GM19099 (cell line): ENCODE results near the gene STIP1.

Experiments
- POLR2A ChIP-seq: IDR thresholded peaks from 3 replicates; pipeline ENCODE4 v1.6.1; 2011; ENCODE audit warnings: low read depth; ENCODE audit not compliant: insufficient read length; ENCODE audit errors: extremely low read depth

The STIP1 gene

DNA sequence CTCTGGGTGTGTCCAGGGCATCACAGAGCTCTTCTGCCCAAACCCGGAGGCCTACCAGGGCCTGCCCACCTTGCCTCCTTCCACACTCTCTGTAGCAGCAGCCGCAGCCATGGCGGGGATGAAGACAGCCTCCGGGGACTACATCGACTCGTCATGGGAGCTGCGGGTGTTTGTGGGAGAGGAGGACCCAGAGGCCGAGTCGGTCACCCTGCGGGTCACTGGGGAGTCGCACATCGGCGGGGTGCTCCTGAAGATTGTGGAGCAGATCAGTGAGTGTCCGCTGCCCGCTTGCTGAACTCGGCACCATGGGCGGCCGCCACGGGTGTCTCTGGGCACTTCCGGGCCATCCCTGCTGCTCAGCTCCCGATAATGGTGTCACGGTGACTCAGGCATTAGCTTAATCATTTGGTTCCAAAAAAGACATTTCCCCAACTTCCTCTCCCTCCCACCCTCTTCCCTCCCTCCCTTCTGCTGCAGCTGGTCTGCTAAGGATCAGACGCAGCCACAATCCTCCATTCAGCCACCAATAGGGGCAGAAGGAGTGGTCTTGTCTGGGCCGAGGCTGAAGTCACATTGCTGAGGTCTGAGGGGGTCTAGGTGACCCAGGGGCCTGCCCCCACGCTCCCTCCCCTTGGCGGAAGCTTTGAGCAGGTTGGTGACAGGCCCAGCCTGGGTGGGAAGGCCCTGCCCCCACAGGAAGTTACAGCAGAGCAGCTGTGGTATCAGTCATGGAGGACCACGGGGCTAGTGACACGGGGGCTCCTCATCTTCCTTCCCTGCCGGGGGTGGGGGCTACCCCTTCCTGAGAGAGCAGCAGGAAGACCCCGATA is 21.5 kb downstream of the STIP1 start:
- peak; percentile 80 for TF ChIP-seq POLR2A

- no peak for TF ChIP-seq POLR2A
Observed at GRCh38 chr11:64208086-64208795, 22.3 kb downstream of the STIP1 start.

DNA sequence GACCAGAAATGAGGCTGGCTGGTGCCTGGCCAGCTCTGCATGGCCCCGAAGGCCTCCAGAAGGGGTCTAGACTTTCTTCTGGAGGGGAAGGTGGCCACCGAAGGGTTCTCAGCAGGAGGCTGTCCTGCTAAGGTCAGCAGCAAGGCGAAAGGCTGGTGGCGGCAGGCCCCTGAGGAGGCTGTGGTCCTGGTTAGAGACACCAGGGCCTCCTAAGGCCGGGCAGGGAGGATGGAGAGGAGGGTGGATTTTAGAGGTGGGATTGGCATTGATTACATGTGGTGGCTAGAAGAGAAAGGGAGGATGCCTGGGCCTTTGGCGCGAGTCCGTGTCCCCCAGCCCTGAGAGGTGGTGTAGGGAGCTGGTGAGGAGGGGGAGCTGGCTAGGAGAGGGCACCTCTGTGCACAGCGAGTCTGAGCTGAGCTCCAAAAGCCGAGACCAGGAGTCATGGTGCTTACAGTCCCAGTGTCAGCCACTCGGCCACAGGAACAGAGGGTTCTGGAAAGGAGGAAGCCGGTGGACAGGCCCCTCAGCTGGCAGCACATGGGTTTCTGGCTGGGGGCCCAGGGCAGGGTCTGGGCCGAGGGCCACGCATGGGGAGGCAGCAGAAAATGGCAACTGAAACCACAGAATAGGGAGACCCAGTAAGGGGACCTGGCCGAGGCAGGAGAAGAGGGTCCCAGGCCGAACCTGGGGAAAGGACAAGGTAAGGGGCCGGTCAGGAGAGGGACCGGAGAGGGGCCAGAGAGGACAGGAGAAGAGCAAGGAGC is 23.0 kb downstream of the STIP1 start:
- no peak for TF ChIP-seq POLR2A

DNA sequence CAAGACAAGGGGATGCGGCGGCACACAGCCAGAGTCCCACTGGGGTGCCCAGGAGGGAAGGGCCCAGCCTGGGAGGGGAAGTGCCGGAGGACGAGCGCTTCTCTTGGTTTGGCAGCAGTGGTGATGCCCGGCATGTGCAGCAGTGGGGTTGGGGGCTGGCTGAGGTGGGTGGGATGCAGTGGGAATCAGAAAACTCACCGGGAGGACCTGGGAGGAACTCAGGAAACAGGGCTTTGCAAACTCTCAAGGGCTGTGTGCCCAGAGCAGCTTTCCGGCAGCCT is 23.5 kb downstream of the STIP1 start:
- TF ChIP-seq POLR2A, result no peak

DNA sequence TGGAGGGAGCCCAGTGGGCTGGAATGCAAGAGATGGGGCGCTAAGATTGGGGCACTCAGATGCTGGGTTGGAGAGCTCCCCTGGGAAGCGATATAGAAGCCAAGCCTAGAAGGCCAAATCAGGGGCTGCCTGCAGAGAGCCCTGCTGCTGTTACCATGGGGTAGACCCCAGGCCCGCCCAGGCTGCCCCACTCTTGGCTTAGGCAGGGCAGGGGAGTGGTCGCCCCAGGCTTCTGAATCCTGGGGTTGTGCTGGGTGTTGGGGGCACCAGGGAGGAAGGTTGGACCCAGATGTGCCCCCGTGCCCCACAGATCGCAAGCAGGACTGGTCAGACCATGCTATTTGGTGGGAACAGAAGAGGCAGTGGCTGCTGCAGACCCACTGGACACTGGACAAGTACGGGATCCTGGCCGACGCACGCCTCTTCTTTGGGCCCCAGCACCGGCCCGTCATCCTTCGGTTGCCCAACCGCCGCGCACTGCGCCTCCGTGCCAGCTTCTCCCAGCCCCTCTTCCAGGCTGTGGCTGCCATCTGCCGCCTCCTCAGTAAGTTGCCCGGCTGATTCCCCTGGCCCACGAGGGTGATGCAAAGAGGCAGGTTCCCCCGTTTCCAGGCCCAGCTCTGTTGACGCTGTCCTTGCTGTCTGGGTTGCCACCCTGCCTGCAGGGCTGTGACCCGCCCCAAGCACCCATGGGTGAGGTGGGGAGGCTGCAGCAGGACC is 24.5 kb downstream of the STIP1 start:
- TF ChIP-seq POLR2A, result no peak

- no peak for TF ChIP-seq POLR2A
Observed at GRCh38 chr11:64211181-64211872, 25.4 kb downstream of the STIP1 start.

DNA sequence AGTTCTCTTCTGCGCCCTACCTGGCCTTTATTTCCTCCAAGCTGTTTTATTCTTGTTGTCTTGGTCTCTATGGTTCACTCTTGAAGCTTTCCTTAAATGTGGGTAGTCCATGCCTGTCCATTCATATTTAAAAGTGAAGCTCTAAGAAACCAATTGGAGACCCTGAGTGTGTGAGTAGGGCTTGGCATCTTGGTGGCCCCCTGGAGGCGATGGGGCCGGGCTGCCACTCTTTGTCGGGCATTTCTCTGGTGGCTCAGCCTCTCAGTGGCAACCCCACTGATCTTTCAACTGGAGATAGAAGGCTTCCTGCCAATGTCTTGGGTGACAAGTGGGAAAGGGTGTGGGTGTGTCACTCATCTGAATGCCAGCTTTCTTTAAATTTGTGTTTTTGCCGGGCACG is 30.9 kb downstream of the STIP1 start:
- TF ChIP-seq POLR2A, result no peak

DNA sequence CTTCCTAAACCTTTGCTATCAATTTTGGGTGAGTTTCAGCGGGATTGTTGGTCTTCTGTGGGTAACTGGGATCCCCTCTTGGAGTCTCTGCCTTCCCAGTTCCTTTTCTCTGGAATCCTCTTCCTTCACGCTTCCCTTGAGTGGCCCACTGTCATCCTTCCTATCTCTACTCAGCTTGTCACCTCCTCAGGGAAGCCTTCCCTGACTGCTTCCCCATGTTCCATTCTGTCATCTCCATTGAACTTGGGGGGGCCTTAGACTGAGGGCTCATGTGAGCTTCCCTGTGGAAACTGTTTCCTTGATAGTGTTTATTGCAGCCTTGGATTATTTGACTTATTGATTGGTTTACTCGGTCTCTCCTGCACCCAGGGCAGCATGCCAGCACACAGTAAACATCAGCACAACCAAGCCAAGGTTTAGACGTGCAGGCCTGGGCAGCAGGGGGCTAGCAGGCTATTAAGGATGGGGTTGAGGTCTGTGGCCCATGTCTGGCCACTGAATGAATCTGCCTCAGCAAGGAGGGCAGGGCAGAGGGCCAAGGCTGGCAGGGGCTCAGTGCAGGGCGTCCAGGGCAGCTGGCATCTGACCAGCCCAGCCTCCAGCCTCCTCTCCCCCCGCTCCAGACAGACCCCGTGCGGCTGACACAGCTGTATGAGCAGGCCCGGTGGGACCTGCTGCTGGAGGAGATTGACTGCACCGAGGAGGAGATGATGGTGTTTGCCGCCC is 32.8 kb downstream of the STIP1 start:
- TF ChIP-seq POLR2A, result no peak

GRCh38 chr11:64219354-64219684 is 33.3 kb downstream of the STIP1 start:
- no peak for TF ChIP-seq POLR2A

GRCh38 chr11:64219755-64220154 is 33.8 kb downstream of the STIP1 start:
- TF ChIP-seq POLR2A, result no peak

GRCh38 chr11:64220271-64220670 is 34.3 kb downstream of the STIP1 start:
- no peak for TF ChIP-seq POLR2A

DNA sequence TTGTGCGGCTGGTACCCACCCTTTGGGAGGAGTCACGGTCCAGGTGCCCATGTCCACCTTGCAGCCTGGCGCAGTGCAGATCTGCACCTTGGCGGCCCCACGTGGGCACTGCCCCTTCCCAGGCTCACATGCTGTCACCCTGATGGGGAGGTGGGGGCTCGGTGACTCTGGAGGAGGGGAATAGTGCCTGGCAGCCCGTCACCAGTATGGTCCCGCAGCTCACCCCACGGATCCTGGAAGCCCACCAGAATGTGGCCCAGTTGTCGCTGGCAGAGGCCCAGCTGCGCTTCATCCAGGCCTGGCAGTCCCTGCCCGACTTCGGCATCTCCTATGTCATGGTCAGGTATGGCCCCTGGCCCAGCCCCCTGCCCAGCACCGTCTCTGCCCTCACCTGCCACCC is 34.8 kb downstream of the STIP1 start:
- TF ChIP-seq POLR2A, result no peak

DNA sequence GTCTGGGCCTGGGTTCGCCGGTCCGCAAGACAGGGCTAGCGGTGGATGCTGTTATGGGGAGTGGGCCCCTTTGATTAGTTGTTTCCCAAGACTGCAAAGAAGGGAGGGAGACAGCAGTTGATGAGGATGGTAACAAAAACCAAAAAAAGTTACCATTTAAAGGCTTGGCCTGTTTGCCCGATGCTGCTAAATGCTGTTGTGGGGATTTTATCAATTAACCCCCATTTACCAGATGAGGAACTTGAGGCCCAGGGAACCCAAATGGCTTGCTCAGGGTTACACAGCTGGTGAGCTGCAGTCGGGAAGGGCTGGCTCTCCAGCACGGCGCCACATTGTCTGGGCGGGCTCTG is 36.7 kb downstream of the STIP1 start:
- no peak for TF ChIP-seq POLR2A

DNA sequence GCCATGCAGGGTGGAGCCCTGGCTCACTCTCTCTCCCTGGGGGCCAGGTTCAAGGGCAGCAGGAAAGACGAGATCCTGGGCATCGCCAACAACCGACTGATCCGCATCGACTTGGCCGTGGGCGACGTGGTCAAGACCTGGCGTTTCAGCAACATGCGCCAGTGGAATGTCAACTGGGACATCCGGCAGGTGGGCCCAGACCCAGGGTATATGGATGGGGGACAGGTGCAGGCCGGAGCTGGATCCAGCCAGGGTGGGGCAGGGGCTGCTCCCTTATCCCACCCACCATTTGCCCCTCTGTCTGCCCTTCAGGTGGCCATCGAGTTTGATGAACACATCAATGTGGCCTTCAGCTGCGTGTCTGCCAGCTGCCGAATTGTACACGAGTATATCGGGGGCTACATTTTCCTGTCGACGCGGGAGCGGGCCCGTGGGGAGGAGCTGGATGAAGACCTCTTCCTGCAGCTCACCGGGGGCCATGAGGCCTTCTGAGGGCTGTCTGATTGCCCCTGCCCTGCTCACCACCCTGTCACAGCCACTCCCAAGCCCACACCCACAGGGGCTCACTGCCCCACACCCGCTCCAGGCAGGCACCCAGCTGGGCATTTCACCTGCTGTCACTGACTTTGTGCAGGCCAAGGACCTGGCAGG is 37.2 kb downstream of the STIP1 start:
- TF ChIP-seq POLR2A, result peak; percentile 33
